Heart left ventricle (tissue), 13 donors: ENCODE results near the gene ING5.

ENCODE experiments used
- POLR2A ChIP-seq, 2 donors: fragments of 450-650 bp; IDR thresholded peaks; one replicate each; pipeline ENCODE4 v1.6.1; 2017; ENCODE audit warnings: antibody characterized with exemption in 2 of 2, mild to moderate bottlenecking in 2 of 2, moderate library complexity in 2 of 2
- TF ChIP-seq, protein P1 (sequence below), 12 donors: fragments of 200-600 bp; sonication (generic) in 4 of 12; IDR thresholded peaks; one replicate each; pipeline versions ENCODE4 v1.5.0 to v1.8.0; 2018 to 2022; ENCODE audit warnings: antibody characterized with exemption in 12 of 12, mild to moderate bottlenecking in 5 of 12
- donor health status: ischemic (EF 13 %, LVEDD 7.1; RV severe dilation, severe dysfunction).
- donor health status: DM: no; HTN: yes; CAD: no.
- donor health status: DM: no; HTN: no; CAD: no.
- donor health status: ischemic (EF 25% LVEDD 6.9; RV normal size, moderate dysfunction).
- donor health status: ischemic (EF 25% LVEDD 5.7; RV mildly dilated, moderate dysfunction).
- donor health status: ischemic (EF 35%, LVEDD 5.7; RV mildly dilated, moderate dysfunction).
- donor health status: nonischemic (EF 11% LVEDD 7.7; RV severe dilation, severe dysfunction).
- donor health status: DM: yes; HTN: yes; CAD: no.
- donor health status: PGD.
- donor health status: ischemic (EF 29% LVEDD 5.4; RV normal size, mild dysfunction).
- donor health status: nonischemic (EF 23%, LVEDD 6.1; RV moderate dilation, normal function).

DNA sequence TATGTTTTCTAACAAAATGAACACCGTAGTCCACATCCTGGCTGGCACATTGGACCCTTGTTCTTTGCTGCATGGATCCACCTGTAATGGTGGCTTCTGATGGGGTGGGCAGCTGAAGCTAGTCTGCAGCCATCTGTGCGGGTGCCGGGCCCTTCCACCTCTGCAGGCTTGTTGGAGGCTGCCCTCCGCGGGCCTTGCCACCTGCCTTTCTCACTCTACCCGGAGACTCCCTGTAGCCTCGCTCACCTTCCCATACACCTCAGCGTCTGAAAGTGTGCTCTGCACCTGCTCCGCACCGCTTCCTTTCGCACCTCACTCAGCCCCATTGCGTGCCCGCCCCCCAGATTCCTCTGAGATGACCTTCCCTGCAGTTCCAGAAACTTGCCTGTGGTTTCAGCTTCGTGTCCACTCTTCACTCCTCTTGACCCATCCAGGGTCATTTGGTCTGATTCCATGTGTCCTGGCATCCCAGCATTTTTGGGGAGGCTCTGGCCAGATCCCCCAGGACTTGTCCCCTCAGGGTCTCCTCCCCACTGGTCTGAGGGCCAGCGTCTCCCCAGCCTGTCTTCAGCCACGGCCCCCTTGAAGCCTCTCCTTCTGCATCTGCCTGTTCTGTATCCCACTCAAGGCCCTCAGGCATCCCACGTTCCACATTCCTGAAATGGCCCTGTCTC is 46.2 kb upstream of the ING5 start:
- TF ChIP-seq, protein P1, sequence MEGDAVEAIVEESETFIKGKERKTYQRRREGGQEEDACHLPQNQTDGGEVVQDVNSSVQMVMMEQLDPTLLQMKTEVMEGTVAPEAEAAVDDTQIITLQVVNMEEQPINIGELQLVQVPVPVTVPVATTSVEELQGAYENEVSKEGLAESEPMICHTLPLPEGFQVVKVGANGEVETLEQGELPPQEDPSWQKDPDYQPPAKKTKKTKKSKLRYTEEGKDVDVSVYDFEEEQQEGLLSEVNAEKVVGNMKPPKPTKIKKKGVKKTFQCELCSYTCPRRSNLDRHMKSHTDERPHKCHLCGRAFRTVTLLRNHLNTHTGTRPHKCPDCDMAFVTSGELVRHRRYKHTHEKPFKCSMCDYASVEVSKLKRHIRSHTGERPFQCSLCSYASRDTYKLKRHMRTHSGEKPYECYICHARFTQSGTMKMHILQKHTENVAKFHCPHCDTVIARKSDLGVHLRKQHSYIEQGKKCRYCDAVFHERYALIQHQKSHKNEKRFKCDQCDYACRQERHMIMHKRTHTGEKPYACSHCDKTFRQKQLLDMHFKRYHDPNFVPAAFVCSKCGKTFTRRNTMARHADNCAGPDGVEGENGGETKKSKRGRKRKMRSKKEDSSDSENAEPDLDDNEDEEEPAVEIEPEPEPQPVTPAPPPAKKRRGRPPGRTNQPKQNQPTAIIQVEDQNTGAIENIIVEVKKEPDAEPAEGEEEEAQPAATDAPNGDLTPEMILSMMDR (IDR thresholded peaks at IDR 0.05), result no peak
- TF ChIP-seq POLR2A (IDR thresholded peaks at IDR 0.05), result no peak
